ENCODE data around the gene RGS6. TPM values are rescaled to one million over a fixed set of nuclear protein-coding genes. Genes with fewer than 3 reads are reported as not detected.

Gene RGS6
- total RNA-seq, 1 donor from 2014 or later = not detected

DNA sequence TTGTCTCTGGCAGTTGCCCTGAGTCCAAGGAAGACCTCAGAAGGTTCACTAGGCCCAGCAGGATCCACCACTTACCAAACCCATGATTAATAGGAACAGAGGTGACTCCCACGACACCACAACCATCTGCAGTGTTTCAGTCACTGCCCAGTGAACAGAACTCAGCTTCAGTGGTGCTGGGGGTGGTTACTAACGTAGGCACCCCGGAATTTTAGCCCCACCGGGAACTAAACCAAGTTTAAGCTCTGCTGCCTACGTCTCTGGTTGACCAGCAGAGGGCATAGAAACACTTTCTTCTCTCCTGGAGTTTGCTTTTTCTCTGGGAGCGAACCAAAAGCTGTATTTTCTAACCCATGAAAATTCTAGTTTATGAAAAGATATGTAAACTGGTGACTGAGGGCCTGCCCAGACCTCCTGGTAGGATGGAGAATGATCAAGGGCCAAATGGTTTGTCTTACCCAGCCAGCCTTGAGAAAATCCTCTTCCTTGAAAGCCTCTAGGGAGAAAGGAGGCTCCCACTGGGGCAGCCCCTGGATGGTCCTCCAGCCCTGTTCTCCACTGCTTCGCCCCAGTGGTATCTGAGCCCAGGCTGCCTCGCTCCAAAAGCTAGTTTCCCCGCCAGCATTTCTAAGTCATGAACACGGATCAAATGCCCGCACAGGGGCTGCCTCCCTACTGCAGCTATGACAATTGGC is 581.9 kb downstream of the RGS6 start:
- Histone ChIP-seq H3K4me3 (ENCODE audit: low read depth, low read length) (no peak overlapping the region), H3K36me3 (ENCODE audit: control insufficient read depth, insufficient read depth, low read length) (no peaks in the 10 kb centered on the region), H3K27me3 (ENCODE audit: control insufficient read depth, insufficient read depth, low read length) (peaks cover 4% of the 10 kb centered on the region)
- TF ChIP-seq, protein P1, sequence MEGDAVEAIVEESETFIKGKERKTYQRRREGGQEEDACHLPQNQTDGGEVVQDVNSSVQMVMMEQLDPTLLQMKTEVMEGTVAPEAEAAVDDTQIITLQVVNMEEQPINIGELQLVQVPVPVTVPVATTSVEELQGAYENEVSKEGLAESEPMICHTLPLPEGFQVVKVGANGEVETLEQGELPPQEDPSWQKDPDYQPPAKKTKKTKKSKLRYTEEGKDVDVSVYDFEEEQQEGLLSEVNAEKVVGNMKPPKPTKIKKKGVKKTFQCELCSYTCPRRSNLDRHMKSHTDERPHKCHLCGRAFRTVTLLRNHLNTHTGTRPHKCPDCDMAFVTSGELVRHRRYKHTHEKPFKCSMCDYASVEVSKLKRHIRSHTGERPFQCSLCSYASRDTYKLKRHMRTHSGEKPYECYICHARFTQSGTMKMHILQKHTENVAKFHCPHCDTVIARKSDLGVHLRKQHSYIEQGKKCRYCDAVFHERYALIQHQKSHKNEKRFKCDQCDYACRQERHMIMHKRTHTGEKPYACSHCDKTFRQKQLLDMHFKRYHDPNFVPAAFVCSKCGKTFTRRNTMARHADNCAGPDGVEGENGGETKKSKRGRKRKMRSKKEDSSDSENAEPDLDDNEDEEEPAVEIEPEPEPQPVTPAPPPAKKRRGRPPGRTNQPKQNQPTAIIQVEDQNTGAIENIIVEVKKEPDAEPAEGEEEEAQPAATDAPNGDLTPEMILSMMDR (IDR thresholded peaks at IDR 0.05; ENCODE audit: insufficient read depth, low read length, poor library complexity, severe bottlenecking) = peak; percentile 78
- DNase-seq (ENCODE audit: low read depth) = peak; percentile 14

DNA sequence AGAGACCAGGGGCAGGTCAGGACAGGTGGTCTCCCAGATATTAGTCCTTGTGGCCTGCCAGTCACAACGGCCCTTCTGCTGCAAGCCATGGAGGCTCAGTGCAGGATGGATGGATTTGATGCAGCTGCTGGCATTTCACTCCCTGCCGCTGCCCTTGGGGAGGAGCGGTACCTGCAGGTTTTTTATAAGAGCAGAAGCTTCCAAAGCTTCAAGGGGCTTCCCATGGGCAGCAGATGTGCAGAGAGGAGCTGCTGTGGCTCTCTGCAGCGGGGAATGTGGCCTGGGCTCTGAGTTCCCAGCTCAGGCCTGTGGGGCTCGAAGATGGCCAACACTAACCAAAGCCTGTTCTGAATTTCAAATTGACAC is 582.4 kb downstream of the RGS6 start:
- TF ChIP-seq, protein P1 (IDR thresholded peaks at IDR 0.05; ENCODE audit: insufficient read depth, low read length, poor library complexity, severe bottlenecking) = no peak
- no peak for DNase-seq (ENCODE audit: low read depth)
- Histone ChIP-seq H3K36me3 (ENCODE audit: control insufficient read depth, insufficient read depth, low read length) (no peaks in the 10 kb centered on the region), H3K27me3 (ENCODE audit: control insufficient read depth, insufficient read depth, low read length) (peaks cover 4% of the 10 kb centered on the region), H3K4me3 (ENCODE audit: low read depth, low read length) (no peak overlapping the region)

DNA sequence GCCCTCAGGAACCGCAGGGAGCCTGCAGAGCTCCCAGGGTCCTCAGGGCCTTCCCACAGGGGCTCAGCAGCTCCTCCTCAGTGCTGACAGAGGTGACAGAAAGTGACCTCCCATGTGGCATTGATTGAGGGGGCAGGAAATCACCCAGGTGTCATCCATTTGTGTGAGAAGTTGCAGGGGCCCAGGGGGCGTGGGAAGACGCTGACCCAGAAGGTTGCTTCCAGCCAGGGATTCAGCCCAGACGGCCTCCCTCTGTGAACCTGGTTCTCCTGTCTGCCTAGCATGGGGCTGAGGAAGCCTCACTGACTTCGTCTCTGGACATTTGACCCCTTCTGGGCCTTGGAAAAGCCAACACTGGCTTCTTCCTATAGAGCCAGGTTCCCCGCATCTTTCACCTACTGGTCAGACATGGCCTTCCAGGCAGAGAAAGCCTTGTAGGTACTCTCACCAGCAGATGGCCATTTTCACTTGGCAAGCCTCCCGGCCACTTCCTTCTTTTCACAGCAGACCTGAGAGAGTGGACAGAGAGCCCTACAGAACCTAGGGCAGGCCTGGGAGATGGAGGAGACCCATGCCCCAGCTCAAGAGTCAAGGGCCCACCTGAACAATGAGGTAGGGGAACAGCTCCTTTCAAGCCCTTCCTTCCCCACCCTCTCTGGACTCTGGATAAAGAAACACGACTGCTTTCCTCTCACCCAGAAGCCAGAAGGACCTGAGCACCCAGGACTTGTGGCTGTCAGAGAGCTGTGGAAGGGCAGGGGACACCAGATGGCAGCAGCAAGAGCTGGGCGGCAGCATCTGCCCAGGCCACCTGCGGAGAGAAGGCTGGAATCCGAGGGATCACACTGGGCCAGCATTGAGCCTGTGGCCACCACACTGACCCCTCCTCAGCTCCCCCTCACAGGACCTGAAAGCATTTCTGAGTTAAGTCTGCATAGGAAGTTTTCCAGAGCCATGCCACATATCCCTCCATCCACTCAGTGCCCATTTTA is 583.8 kb downstream of the RGS6 start:
- Histone ChIP-seq H3K36me3 (ENCODE audit: control insufficient read depth, insufficient read depth, low read length) (no peaks in the 10 kb centered on the region), H3K4me3 (ENCODE audit: low read depth, low read length) (no peak overlapping the region), H3K27me3 (ENCODE audit: control insufficient read depth, insufficient read depth, low read length) (peaks cover 4% of the 10 kb centered on the region)
- DNase-seq (ENCODE audit: low read depth) = no peak
- TF ChIP-seq, protein P1 (IDR thresholded peaks at IDR 0.05; ENCODE audit: insufficient read depth, low read length, poor library complexity, severe bottlenecking) = no peak

GRCh38 chr14:72516936-72517700 is 584.9 kb downstream of the RGS6 start:
- TF ChIP-seq, protein P1 (IDR thresholded peaks at IDR 0.05; ENCODE audit: insufficient read depth, low read length, poor library complexity, severe bottlenecking) = peak; percentile 83
- Histone ChIP-seq H3K27me3 (ENCODE audit: control insufficient read depth, insufficient read depth, low read length) (no peaks in the 10 kb centered on the region), H3K4me3 (ENCODE audit: low read depth, low read length) (no peak overlapping the region), H3K36me3 (ENCODE audit: control insufficient read depth, insufficient read depth, low read length) (no peaks in the 10 kb centered on the region)
- DNase-seq (ENCODE audit: low read depth) = peak; percentile 41

DNA sequence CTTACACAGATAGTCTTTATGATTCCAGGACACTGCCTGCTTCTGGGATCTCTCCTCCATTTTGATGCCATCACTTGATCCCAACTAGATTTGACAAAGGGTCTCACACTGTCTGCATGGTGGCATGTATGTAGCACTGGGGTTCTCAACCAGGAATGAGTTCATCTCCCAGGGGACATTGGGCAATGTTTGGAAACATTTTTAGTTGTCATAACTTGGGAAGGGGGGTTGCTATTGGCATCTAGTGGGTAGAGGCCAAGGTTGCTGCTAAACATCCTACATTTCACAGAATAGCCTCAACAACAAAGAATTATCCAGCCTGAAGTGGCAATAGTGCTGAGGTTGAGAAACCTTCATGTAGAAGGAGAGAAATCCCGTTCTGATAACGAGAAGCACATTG is 585.5 kb downstream of the RGS6 start:
- H3K27me3 ChIP-seq (ENCODE audit: control insufficient read depth, insufficient read depth, low read length) = no peaks in the 10 kb centered on the region
- TF ChIP-seq, protein P1 (IDR thresholded peaks at IDR 0.05; ENCODE audit: insufficient read depth, low read length, poor library complexity, severe bottlenecking) = no peak
- H3K4me3 ChIP-seq (ENCODE audit: low read depth, low read length) = no peak overlapping the region
- no peak for DNase-seq (ENCODE audit: low read depth)
- no peaks in the 10 kb centered on the region for H3K36me3 ChIP-seq (ENCODE audit: control insufficient read depth, insufficient read depth, low read length)
